H7 (cell line): ENCODE results near the gene KRT5. TPM values are rescaled to one million over a fixed set of nuclear protein-coding genes. Genes with fewer than 3 reads are reported as not detected.

Experiments
- DNase-seq: peaks from one replicate; pipeline ENCODE4 v3.0.0; 2012
- H3K27me3 ChIP-seq: 2 replicates; pipeline ENCODE4 v1.6.0; 2011; ENCODE audit warnings: mild to moderate bottlenecking, low read length; ENCODE audit not compliant: control insufficient read depth, insufficient read depth
- H3K36me3 ChIP-seq: replicated peaks from 2 replicates; pipeline ENCODE4 v1.5.1; 2011; ENCODE audit warnings: low read length; ENCODE audit not compliant: control insufficient read depth, insufficient read depth
- H3K4me3 ChIP-seq: 2 replicates; pipeline ENCODE4 v1.5.1; 2011; ENCODE audit warnings: low read depth, mild to moderate bottlenecking, control low read depth, low read length, moderate library complexity; ENCODE audit not compliant: insufficient read depth
- total RNA-seq: library from RNA; depleted of rRNA; stranded (reverse); fragments of >200 nt; shearing (Covaris generic); gene quantifications from 2 replicates; pipeline ENCODE4 v1.2.3, GENCODE V29; 2014

KRT5 gene
- total RNA-seq, 1 experiment from 2014 or later: not detected

- no peaks in the 10 kb centered on the region for H3K27me3 ChIP-seq
- DNase-seq: no peak
- no peak overlapping the region for H3K4me3 ChIP-seq
- no peaks in the 10 kb centered on the region for H3K36me3 ChIP-seq
Observed at GRCh38 chr12:52530366-52530765, 10.2 kb upstream of the KRT5 start.

DNA sequence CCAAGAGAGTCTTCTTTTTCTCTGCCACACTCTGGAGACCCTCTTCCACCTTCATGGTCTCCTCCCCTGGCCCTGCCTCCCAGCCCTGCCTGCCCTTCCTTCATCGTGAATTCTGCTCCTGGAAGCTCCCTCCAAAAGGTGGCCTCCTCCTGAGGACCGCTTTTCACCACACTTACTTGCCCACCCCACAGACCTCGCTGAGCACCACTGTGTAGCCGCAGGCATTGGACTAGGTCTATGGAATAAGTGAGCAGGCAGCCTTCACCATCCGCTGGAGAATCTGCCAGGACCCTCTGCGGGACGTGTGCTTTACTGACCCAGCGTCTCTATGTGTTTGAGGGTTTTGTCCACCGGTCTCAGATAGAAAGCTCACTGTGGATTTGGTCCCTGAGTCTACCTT, 9.7 kb upstream of the KRT5 start:
- no peak for DNase-seq
- H3K27me3 ChIP-seq: no peaks in the 10 kb centered on the region
- H3K4me3 ChIP-seq: no peak overlapping the region
- H3K36me3 ChIP-seq: no peaks in the 10 kb centered on the region

- no peak overlapping the region for H3K4me3 ChIP-seq
- no peak for DNase-seq
- no peaks in the 10 kb centered on the region for H3K27me3 ChIP-seq
- no peaks in the 10 kb centered on the region for H3K36me3 ChIP-seq
Observed at GRCh38 chr12:52529417-52529816, 9.2 kb upstream of the KRT5 start.

- Histone ChIP-seq H3K36me3 (no peaks in the 10 kb centered on the region), H3K4me3 (no peak overlapping the region), H3K27me3 (no peaks in the 10 kb centered on the region)
- DNase-seq: no peak
Observed at GRCh38 chr12:52528641-52529143, 8.5 kb upstream of the KRT5 start.

DNA sequence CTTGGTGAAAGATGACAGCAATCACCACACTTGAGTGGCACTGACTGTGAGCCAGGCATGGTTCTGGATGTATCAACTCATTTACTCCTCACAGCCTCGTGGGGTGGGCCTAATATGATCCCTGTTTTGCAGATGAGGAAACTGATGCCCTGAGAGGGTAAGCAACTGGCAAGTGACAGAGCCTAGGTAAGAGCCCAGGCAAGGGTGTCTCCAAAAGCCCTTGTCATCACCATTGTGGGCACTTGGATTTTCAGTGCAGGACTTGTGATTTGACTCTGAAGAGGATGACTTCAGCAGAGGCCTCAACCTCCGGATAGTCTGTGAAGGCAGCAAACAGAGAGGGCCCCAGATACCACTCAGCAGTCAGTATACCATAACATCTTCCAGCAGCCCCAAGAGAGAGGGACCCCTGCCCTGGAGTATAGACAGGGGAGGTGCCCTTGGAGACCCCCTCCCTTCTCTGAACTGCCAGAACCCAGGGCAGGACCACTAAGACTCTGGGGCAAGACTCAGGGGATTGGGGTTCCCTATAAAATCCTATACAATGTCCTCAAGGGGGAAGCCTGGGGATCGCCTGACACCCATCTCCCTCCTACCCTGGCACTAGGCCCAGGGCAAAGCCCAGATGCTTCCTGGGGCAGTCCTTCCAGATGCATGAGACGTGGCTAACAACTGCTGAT, 7.1 kb upstream of the KRT5 start:
- Histone ChIP-seq H3K4me3 (no peak overlapping the region), H3K27me3 (no peaks in the 10 kb centered on the region), H3K36me3 (no peaks in the 10 kb centered on the region)
- DNase-seq: no peak

DNA sequence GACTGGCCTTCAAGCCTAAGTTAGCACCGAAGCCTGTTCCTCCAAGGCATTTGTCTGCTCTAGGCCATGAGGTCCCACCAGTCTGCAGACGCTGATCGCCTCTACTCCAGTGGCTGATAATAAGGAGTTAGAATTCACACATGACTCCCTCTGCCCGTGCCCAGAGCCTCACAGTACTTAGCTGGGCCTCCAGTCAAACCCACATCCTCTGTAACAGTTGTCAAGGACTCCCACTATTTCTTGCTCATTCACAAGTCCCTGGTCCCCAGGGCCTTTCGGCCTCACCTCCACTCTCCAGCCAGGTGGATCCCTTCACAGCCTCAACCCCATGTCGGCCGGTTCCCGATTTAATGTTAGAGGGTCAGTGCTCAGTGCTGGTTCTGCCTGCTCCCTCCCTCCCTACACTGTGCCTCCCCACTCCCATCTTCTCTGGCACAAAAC, 6.3 kb upstream of the KRT5 start:
- Histone ChIP-seq H3K4me3 (no peak overlapping the region), H3K27me3 (no peaks in the 10 kb centered on the region), H3K36me3 (no peaks in the 10 kb centered on the region)
- DNase-seq: no peak

GRCh38 chr12:52525661-52526499, 5.7 kb upstream of the KRT5 start:
- DNase-seq: no peak
- H3K27me3 ChIP-seq: no peaks in the 10 kb centered on the region
- no peak overlapping the region for H3K4me3 ChIP-seq
- no peaks in the 10 kb centered on the region for H3K36me3 ChIP-seq

DNA sequence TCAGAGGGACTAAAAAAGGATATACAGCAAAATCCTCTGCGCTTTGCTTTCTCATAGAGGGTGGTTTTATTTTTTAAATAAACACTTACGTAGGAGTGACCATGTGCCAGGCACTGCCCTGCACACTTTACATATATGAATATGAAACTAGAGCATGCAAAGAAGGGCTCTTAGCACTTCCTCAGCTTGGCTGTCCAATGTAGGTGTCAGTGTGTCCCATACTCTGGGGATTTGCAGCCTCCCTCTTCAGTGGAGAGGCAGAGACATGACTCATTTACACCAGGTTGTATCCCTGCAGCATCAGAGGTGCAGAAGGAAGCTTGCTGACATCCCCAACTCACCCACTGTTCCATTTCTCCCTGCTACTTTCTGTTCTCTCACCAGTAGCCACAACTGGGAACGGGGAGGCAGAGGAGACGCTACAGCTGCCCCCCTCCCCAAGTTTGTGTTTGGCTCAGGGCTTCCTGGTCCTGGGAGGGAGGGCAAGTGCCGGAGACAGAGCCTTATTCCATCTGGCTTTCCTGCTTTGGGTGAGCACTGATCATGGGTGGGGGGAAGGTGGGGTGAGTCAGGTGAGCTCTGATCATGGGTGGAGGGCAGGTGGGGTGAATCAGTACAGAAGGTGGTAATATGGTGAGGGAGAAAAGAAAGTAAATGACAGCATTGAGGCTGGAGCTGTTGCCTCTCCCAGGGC, 4.9 kb upstream of the KRT5 start:
- DNase-seq: peak; percentile 6
- no peak overlapping the region for H3K4me3 ChIP-seq
- H3K36me3 ChIP-seq: no peaks in the 10 kb centered on the region

DNA sequence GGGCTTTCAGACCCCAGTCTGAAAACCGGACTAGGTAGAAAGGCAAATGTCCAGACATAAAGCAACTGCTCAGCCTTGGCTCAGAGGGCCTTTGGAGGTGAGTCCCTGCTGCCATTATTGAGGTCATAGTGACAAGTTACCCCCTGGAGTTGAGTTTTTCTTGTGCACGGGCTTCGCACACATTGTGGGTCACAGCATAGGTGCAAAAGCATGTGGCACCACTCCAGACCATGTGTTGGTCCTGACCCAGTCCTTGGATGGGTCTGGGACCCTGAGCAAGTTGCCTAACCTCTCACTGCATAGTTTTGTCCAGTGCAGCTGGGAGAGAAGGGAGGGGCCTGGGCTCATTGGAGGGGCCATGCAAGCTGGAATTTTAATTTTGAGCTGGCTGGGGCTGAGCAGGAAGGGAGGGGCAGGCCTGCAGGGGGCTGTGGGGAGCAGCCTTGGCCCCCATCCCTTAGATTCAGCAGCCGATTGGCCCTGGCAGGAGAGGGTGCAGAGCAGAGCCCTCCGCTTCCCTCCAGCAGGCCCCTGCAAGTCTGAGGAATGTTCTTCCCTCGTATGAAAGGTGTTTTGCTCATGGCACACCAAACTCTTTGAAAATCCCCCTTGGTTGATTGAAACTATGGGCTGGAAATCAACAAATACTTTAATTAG, 4.2 kb upstream of the KRT5 start:
- peak; percentile 22 for DNase-seq
- no peaks in the 10 kb centered on the region for H3K27me3 ChIP-seq
- no peak overlapping the region for H3K4me3 ChIP-seq
- no peaks in the 10 kb centered on the region for H3K36me3 ChIP-seq

More for the DNA sequence above, 4.9 kb upstream of the KRT5 start:
- H3K27me3 ChIP-seq: no peaks in the 10 kb centered on the region

DNA sequence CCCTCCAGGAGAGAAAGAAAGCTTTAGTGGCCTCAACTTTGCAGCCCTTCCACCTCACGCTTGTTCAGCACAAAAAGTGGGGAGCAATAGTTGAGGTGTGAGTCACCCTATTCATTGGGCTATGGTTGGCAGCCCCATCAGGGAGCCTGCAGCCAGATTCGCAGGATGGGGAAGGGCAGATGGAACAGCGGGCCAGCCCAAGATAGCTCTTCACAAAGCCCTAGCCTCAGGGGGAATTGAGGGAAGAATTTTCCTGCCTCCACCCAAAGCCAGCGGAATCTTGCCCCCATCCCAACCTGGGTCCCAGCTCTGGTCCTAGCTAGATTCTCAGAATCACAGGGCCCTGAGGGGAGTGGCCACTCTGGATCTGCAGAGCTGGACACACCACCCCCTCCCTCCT, 3.6 kb upstream of the KRT5 start:
- Histone ChIP-seq H3K36me3 (no peaks in the 10 kb centered on the region), H3K4me3 (no peak overlapping the region), H3K27me3 (no peaks in the 10 kb centered on the region)
- peak; percentile 10 for DNase-seq

- no peaks in the 10 kb centered on the region for H3K36me3 ChIP-seq
- peak; percentile 9 for DNase-seq
- no peak overlapping the region for H3K4me3 ChIP-seq
- no peaks in the 10 kb centered on the region for H3K27me3 ChIP-seq
Observed at GRCh38 chr12:52522346-52523011, 2.3 kb upstream of the KRT5 start.

DNA sequence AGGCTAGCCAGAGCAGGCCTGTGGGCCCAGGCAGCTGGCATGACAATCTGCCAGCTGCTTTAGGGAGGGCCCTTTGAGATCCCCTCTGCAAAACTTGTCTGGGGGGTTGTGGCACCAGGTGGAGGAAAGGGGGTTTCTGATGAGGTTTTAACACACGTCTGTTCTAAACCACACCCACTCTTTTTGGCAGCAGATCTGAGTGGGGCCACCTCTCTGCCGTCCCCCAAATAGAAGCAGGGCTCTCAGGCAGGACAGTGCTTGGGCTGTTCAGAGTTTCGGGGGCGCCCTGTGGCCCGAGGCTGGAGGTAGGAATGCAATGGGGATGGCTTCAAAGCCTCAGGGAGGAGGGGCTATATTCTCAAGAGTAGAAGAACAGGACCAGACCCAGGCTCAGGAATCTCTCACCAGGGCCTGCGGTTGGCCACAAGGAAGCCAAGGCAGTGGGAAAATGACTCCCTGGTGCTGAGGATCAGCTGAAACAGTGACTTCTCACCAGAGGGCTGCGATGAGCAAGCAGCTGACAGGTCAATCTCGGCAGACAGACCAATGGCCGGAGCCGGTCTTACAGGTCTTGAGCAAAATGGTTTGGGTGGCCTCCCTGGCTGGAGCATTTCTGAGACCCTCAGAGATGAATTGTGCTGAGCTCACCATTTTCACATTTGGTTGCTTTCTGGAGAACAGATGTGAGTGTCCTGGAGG, 1.5 kb upstream of the KRT5 start:
- peak; percentile 32 for DNase-seq
- Histone ChIP-seq H3K4me3 (no peak overlapping the region), H3K27me3 (no peaks in the 10 kb centered on the region), H3K36me3 (no peaks in the 10 kb centered on the region)

DNA sequence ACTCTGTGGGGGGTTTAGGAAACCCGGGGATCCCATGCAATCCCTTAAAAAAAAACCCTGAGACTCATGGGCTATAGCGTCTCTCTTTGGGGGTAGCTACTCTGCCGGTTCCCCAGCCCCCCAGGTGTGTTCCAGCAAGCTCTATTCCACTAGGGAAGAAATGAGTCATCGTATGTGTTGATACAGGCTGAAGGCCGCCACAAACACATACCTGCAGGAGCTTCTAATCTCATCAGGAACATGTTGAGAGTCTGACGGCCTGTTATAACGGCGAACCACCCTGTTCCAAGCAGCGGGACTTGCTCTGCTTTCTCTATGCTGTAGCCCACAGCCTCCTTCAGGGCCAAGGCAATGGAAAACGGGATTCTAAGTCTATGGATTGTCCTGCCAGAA, 977 bp upstream of the KRT5 start:
- Histone ChIP-seq H3K4me3 (no peak overlapping the region), H3K36me3 (no peaks in the 10 kb centered on the region)
- DNase-seq: peak; percentile 24

More for the DNA sequence above, 977 bp upstream of the KRT5 start:
- no peaks in the 10 kb centered on the region for H3K27me3 ChIP-seq
